K562 (cell line): ENCODE data around the gene ZNF865. TPM values are rescaled to one million over a fixed set of nuclear protein-coding genes. Genes with fewer than 3 reads are reported as not detected.
A peak's percentile ranks its signal among the peaks of the same experiment; 100 is the strongest.

ENCODE experiments used
- ARNT ChIP-seq, 2 experiments: fragments of 450-650 bp; IDR thresholded peaks; 2 replicates each; pipeline ENCODE4 v1.6.1; 2016; ENCODE audit warnings: mild to moderate bottlenecking in 1 of 2
- BMI1 ChIP-seq: fragments of 150-350 bp; IDR thresholded peaks from 2 replicates; pipeline ENCODE4 v1.6.1; 2014; ENCODE audit warnings: low read length
- CREM ChIP-seq: IDR thresholded peaks from 2 replicates; pipeline ENCODE4 v1.6.1; 2014; ENCODE audit warnings: antibody characterized with exemption, low read depth
- DPF2 ChIP-seq: fragments of 450-650 bp; IDR thresholded peaks from 2 replicates; pipeline ENCODE4 v1.6.1; 2016
- GTF2F1 ChIP-seq: IDR thresholded peaks from 2 replicates; pipeline ENCODE4 v1.6.1; 2011; ENCODE audit warnings: low read depth, low read length, improper control_type of control experiment
- KLF13 ChIP-seq: fragments of 450-650 bp; IDR thresholded peaks from 2 replicates; pipeline ENCODE4 v1.6.1; 2016; ENCODE audit warnings: missing genetic modification characterization, low read depth, mild to moderate bottlenecking, missing compliant biosample characterization, moderate library complexity, borderline replicate concordance
- NFIX ChIP-seq: fragments of 250-450 bp; sonication (Bioruptor Pico); IDR thresholded peaks from 2 replicates; pipeline ENCODE4 v1.4.0; 2020; ENCODE audit warnings: low read depth, mild to moderate bottlenecking, moderate library complexity
- OTX1 ChIP-seq: fragments of 450-650 bp; formaldehyde crosslinking; IDR thresholded peaks from 2 replicates; pipeline ENCODE4 v1.4.0; 2022; ENCODE audit warnings: mild to moderate bottlenecking
- SRSF3 ChIP-seq: fragments of 200-400 bp; formaldehyde crosslinking; IDR thresholded peaks from 2 replicates; pipeline ENCODE4 v1.6.1; 2016; ENCODE audit warnings: mild to moderate bottlenecking, low read length, moderate library complexity; ENCODE audit not compliant: insufficient read depth
- TBL1XR1 ChIP-seq, 2 experiments: IDR thresholded peaks; 2 replicates each; pipeline ENCODE4 v1.6.1; 2012; ENCODE audit warnings: improper control_type of control experiment in 2 of 2, low read length in 2 of 2, mild to moderate bottlenecking in 1 of 2
- ZNF707 ChIP-seq: fragments of 250-450 bp; sonication (Bioruptor Pico); conservative IDR thresholded peaks from 2 replicates; pipeline ENCODE4 v1.8.0; 2022; ENCODE audit warnings: inconsistent platforms, mild to moderate bottlenecking, moderate library complexity
- polyA plus RNA-seq, 8 experiments: library from polyadenylated mRNA; depleted of rRNA in 4 of 8; stranded (reverse) in 5 of 8; unstranded in 3 of 8; fragments of >200 nt; fragmentation: Nextera tagmentation in 2 of 8; fragmentation: Illumina TruSeq in 1 of 8; extraction: Ambion mirVana in 2 of 8; extraction: Trizol in 1 of 8; gene quantifications; 2 replicates each; pipeline versions ENCODE4 v1.2.1 to v1.2.3, GENCODE V29; 2011 to 2014; ENCODE audit warnings: inconsistent platforms in 1 of 8, missing spikeins in 1 of 8
- total RNA-seq, 7 experiments: library from RNA; depleted of rRNA in 6 of 7; stranded (reverse); fragments of >200 nt in 6 of 7; fragmentation: Illumina TruSeq in 2 of 7; extraction: Trizol in 2 of 7; gene quantifications; 2 replicates each; pipeline versions ENCODE4 v1.2.1 to v1.2.3, GENCODE V29; 2011 to 2021; ENCODE audit warnings: low replicate concordance in 1 of 7
- TF ChIP-seq, protein P1 (sequence below): fragments of 250-450 bp; sonication (Bioruptor Pico); IDR thresholded peaks from 2 replicates; pipeline ENCODE4 v1.8.0; 2022; ENCODE audit warnings: moderate library complexity, mild to moderate bottlenecking, inconsistent platforms
- TF ChIP-seq, protein P2 (sequence below), 2 experiments: fragments of 450-650 bp; IDR thresholded peaks; 2 replicates each; pipeline ENCODE4 v1.6.1; 2016; ENCODE audit warnings: mild to moderate bottlenecking in 2 of 2, borderline replicate concordance in 1 of 2, low read depth in 1 of 2, moderate library complexity in 1 of 2
- TF ChIP-seq, protein P3 (sequence below): fragments of 450-650 bp; IDR thresholded peaks from 2 replicates; pipeline ENCODE4 v1.6.1; 2016; ENCODE audit warnings: mild to moderate bottlenecking
- TF ChIP-seq, protein P4 (sequence below): fragments of 450-650 bp; IDR thresholded peaks from 2 replicates; pipeline ENCODE4 v1.6.1; 2016; ENCODE audit warnings: borderline replicate concordance

Gene ZNF865
- total and polyA plus RNA-seq, 9 of the 15 experiments (the other 6 are each of a cell fraction or from before 2014, with no cell fraction given) = 0.40 to 18.8 (median 1.6) TPM; not detected in 2

DNA sequence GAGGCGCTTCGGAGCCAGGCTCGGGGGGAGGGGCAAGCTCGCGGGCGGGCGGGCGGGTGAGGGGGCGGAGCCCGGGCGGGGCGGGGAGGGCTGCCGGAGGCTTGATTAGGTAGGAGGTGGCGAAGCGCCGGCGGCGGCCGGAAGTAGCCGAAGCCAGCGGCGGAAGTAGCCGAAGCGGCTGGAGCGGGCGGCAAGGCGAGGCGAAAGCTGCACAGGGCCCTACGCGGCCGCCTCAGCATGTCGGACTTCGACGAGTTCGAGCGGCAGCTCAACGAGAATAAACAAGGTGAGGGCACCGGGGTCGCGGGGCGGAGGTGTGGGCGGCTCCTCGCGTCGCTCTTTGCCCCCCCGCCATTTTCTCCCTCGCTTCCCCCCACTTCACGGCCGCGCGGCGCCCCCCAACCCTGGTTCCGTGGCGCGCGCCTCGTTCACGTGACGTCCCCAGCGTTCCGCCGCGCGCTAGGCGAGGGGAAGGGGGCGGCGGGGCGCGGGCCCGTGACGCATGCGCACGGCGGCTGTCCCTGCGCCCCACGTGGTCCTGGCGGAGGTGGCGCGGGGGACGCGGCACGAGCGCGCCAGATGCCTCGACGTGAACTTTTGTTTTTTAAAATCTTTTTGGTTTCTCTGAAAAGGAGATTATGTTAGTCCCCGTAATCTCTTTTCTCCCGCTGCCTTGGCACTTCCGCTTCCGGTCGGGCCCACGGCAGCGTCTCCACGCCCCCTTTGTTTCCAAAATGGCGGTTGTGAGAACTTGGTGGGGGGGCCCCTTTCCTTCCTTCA is 49.6 kb downstream of the ZNF865 start, which contains the start of gene U2AF2 (continued):
- TF ChIP-seq SRSF3 = no peak
- TF ChIP-seq, protein P1, sequence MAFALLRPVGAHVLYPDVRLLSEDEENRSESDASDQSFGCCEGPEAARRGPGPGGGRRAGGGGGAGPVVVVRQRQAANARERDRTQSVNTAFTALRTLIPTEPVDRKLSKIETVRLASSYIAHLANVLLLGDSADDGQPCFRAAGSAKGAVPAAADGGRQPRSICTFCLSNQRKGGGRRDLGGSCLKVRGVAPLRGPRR (CRISPR knock-in tag) = no peak
- no peak; a peak in 1 of 4 replicates for TF ChIP-seq TBL1XR1 (IDR thresholded peaks at IDR 0.05; ENCODE audit: low read length in 2 of 2)
- no peak for TF ChIP-seq DPF2
- TF ChIP-seq, protein P2, sequence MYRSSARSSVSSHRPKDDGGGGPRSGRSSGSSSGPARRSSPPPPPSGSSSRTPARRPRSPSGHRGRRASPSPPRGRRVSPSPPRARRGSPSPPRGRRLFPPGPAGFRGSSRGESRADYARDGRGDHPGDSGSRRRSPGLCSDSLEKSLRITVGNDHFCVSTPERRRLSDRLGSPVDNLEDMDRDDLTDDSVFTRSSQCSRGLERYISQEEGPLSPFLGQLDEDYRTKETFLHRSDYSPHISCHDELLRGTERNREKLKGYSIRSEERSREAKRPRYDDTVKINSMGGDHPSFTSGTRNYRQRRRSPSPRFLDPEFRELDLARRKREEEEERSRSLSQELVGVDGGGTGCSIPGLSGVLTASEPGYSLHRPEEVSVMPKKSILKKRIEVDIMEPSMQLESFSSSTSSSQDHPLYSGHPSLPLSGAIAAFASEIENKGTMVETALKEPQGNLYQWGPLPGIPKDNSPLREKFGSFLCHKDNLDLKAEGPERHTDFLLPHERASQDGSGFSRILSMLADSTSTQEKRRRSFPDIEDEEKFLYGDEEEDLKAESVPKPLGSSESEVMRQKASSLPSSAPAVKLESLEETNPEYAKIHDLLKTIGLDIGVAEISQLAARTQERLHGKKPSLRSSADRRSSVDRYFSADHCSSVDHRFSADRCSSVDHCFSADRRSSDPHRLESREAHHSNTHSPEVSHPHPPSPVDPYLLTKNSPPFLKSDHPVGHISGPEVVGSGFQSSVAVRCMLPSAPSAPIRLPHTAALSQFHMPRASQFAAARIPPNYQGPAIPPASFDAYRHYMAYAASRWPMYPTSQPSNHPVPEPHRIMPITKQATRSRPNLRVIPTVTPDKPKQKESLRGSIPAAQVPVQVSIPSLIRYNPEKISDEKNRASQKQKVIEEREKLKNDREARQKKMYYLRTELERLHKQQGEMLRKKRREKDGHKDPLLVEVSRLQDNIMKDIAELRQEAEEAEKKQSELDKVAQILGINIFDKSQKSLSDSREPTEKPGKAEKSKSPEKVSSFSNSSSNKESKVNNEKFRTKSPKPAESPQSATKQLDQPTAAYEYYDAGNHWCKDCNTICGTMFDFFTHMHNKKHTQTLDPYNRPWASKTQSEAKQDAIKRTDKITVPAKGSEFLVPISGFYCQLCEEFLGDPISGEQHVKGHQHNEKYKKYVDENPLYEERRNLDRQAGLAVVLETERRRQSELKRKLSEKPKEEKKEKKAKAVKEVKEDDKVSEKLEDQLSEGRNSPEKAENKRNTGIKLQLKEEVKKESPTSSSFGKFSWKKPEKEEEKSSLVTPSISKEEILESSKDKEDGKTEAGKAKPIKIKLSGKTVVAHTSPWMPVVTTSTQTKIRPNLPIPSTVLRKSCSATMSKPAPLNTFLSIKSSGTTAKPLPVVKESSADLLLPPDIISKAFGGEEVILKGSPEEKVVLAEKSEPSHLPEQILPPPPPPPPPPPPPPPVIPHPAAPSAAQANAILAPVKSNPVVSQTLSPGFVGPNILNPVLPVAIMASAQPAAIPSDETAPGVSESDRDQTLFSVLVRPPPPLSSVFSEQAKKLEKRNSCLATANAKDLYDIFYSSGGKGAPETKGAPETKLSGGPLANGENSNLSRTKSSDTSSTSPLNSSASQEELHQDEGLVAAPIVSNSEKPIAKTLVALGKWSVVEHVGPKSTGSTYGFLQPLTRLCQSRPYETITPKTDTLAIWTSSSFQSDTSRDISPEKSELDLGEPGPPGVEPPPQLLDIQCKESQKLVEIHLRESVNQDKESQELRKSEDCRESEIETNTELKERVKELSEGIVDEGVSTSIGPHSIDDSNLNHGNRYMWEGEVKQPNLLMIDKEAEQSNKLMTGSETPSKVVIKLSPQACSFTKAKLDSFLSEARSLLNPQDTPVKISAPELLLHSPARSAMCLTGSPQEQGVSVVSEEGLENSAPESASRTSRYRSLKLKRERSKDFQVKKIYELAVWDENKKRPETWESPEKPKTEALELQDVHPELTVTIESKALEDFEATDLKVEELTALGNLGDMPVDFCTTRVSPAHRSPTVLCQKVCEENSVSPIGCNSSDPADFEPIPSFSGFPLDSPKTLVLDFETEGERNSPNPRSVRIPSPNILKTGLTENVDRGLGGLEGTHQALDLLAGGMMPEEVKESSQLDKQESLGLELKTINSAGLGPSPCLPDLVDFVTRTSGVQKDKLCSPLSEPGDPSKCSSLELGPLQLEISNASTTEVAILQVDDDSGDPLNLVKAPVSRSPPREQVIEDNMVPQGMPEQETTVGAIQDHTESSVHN (IDR thresholded peaks at IDR 0.05; ENCODE audit: borderline replicate concordance in 1 of 2, low read depth in 1 of 2) = no peak
- no peak for TF ChIP-seq GTF2F1
- TF ChIP-seq, protein P3, sequence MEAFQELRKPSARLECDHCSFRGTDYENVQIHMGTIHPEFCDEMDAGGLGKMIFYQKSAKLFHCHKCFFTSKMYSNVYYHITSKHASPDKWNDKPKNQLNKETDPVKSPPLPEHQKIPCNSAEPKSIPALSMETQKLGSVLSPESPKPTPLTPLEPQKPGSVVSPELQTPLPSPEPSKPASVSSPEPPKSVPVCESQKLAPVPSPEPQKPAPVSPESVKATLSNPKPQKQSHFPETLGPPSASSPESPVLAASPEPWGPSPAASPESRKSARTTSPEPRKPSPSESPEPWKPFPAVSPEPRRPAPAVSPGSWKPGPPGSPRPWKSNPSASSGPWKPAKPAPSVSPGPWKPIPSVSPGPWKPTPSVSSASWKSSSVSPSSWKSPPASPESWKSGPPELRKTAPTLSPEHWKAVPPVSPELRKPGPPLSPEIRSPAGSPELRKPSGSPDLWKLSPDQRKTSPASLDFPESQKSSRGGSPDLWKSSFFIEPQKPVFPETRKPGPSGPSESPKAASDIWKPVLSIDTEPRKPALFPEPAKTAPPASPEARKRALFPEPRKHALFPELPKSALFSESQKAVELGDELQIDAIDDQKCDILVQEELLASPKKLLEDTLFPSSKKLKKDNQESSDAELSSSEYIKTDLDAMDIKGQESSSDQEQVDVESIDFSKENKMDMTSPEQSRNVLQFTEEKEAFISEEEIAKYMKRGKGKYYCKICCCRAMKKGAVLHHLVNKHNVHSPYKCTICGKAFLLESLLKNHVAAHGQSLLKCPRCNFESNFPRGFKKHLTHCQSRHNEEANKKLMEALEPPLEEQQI = no peak
- TF ChIP-seq ZNF707 (CRISPR knock-in tag) = no peak
- TF ChIP-seq NFIX (CRISPR knock-in tag) = no peak
- TF ChIP-seq ARNT (IDR thresholded peaks at IDR 0.05) = no peak
- peak; percentile 83 for TF ChIP-seq CREM
- TF ChIP-seq BMI1 = no peak
- peak; percentile 90 for TF ChIP-seq KLF13 (tag)
- TF ChIP-seq OTX1 (CRISPR knock-in tag) = no peak
- TF ChIP-seq, protein P4, sequence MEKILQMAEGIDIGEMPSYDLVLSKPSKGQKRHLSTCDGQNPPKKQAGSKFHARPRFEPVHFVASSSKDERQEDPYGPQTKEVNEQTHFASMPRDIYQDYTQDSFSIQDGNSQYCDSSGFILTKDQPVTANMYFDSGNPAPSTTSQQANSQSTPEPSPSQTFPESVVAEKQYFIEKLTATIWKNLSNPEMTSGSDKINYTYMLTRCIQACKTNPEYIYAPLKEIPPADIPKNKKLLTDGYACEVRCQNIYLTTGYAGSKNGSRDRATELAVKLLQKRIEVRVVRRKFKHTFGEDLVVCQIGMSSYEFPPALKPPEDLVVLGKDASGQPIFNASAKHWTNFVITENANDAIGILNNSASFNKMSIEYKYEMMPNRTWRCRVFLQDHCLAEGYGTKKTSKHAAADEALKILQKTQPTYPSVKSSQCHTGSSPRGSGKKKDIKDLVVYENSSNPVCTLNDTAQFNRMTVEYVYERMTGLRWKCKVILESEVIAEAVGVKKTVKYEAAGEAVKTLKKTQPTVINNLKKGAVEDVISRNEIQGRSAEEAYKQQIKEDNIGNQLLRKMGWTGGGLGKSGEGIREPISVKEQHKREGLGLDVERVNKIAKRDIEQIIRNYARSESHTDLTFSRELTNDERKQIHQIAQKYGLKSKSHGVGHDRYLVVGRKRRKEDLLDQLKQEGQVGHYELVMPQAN = no peak
